HG03280 (cell line): ENCODE measurements around the gene NCOA1.
"Not testable (repeated sequence)": the region's sequence is repeated elsewhere in the genome, so short reads cannot be mapped to it uniquely, and the experiment has no call there.

Experiments used
- ATAC-seq: cut with Tn5 transposase; IDR thresholded peaks from one replicate; pipeline ENCODE4 v1.9.1; 2021; ENCODE audit warnings: mild to moderate bottlenecking, moderate library complexity; ENCODE audit not compliant: unreplicated experiment

NCOA1 gene

GRCh38 chr2:24771764-24772586 is 280.9 kb downstream of the NCOA1 start:
- no peak for ATAC-seq

- ATAC-seq, result no peak
These were observed 283.3 kb downstream of the NCOA1 start for GRCh38 chr2:24774373-24774772.

DNA sequence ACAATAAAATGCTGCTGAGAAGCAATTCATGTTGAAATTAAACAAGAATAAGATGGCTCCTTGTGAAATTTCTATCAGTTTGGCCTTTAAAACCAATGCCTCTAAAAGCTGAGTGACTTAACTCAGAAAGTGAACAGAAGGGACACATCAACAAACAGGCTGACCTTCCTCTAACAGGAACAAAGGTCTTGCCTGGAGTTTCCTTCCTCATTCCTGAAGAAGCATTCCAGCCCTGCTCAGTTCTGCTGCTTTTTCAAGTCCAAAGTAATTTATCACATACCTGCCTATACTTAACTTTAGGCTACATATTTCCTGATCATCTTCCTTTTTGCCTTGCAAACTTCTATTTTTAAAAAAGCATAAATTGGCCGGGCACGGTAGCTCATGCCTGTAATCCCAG is 288.1 kb downstream of the NCOA1 start:
- no peak for ATAC-seq

DNA sequence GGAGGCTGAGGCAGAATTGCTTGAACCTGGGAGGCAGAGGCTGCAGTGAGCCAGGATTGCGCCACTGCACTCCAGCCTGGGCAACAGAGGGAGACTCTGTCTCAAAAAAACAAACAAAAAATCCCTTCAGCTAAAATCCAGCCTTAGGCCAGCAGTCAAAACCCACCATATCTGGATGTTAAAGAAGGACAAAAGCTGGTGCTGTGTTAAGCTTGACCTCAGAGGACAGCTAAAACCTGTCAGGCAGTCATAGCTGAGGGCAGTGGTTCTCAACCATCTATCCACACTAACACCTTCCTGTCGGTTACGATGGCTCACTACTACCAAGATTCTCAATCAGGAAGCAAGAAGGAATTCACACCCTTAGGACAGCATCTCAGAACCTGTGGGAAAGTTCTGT is 292.6 kb downstream of the NCOA1 start:
- ATAC-seq, result no peak

DNA sequence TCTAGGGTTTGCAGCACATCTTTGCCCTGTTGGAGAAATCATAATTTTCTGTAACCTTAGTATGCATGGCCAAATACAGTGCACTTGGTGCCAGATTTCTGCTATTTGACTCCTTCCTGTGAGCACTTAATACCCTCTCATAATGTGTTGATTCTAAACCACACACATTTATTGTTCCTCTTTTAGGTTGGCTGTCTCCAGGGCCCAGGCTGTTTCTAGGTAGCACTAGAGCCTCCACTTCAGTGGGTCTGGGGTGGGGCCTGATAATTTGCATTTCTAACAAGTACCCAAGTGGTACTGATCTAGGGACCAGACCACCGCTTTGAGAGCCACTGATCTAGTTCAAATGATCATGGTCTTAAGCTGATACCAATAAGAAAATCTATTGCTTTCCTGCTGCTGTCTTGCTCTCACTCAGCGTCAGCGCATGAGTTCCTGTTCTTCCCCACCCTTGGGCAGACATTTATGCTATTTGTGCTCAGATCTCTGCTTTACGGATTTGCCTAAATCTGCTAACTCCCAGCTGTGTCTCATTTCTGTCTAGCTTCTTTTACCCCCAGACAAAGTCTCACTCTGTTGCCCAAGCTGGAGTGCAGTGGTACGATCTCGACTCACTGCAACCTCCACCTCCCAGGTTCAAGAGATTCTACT is 294.7 kb downstream of the NCOA1 start:
- peak; percentile 64 for ATAC-seq

GRCh38 chr2:24787532-24787931 is 296.5 kb downstream of the NCOA1 start:
- ATAC-seq, result no peak

DNA sequence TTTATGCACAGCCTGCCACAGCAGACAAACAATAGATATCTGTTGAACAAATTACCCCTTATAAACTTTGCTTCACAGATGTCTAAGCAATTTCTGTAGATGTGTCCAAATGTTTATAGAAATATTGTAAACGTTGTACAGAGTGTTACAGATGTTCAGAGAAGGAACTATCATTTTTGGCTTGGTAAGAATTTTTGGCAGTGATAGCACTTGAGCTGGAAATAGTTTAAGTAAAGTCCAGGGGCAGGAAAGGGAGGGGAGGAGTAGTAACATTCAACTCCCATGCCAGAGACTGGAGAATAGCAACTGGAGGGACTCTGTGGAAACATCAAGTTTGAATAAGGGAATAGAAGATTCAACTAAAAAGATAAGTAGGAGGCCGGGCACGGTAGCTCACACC is 297.8 kb downstream of the NCOA1 start:
- no peak for ATAC-seq

DNA sequence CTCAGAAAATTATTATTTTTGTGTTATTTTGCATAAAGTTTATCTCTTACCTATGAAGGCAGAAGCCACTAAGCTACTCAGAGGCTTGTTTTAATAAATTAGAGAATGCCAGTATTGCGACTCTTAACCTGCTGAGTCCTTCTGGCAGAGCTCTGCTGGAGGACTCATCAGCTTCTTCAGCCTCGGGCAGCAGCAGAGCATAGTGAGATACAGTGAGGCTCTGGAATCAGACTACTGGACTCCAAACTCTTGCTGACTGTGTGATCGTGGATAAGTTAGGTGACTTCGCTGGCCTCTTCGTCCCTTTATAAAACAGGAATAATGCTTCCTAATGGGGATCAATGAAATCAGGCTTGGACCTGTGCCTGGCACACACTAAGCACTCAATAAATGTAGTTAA is 300.4 kb downstream of the NCOA1 start:
- no peak for ATAC-seq

DNA sequence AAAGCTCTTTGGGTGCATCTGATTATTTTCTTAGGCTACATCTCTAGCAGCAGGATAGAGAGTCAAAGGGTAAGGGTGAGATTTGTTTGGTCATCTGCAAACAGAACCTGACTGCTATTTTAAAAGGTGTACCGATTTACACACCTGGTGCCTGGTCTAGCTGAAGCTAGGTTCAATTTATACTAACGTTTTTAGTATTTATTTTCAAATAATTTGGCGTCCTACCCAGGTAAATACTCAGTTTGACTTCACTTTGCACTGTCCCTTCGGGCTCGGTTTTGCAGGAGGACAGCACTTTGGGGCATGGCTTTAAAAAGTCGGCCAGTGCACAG is 301.5 kb downstream of the NCOA1 start:
- ATAC-seq, result no peak

GRCh38 chr2:24792874-24793760 is 302.1 kb downstream of the NCOA1 start, which contains the start of the genes CENPO and PTRHD1:
Gene CENPO (plus strand): TSS chr2:24793425. CDS start chr2:24793920, 495 bp downstream.
Gene PTRHD1 (minus strand): TSS chr2:24793391. CDS start chr2:24793377, 14 bp downstream.
- peak; percentile 95 for ATAC-seq

DNA sequence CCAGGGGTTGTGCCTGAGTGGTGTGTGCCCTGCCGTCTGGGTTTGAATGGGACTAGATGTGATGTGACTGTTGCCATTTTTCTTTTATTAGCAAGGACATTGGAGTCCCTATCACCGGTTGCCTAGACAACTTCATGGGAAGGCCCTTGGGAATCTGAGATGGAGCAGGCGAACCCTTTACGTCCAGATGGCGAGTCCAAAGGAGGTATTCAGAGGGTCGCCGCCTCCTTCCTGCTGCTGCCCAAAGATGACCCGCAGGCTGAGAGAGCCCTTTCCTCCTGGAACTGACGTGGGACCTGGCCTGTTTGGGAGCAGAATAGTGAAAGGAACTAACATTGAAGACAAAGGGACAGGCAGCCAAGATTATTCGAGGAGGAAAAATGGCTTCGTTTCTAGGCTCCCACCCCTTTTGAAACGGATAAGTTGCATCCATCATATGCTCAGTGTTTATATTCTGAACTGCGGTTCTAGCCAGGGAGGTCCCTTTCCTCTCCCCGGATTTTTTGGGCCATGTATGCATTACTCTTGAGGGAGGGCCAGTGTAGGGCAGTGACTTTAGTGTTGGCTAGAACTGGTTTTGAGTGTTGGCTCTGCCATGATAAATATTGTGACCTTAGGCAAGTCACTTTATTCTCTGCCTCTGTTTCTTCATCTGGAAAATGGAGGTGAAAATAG is 302.8 kb downstream of the NCOA1 start:
- no peak for ATAC-seq

DNA sequence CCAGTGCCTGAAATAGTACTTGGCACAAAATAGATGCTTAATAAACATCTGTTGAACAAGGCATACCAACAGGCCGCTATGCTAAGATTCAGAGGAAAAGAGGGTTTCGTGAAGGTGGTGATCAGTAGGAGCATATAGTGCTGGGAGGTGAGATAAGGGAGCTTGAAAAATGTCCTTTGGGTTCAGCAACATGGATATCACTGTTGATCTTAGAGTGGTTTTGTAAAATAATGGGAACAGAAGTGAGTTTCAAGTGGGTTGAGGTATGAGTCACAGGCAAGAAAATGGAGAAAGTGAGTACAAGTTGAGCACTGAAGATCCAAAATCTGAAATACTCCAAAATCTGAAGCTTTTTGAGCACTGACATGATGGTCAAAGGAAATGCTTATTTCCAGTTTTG is 306.6 kb downstream of the NCOA1 start:
- ATAC-seq, result no peak

DNA sequence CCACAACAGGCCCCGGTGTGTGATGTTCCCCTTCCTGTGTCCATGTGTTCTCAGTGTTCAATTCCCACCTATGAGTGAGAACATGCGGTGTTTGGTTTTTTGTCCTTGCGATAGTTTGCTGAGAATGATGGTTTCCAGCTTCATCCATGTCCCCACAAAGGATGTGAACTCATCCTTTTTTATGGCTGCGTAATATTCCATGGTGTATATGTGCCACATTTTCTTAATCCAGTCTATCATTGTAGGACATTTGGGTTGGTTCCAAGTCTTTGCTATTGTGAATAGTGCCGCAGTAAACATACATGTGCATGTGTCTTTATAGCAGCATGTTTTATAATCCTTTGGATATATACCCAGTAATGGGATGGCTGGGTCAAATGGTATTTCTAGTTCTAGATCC is 309.4 kb downstream of the NCOA1 start:
- not testable (repeated sequence) for ATAC-seq

GRCh38 chr2:24805811-24806660 is 315.0 kb downstream of the NCOA1 start:
- not testable (repeated sequence) for ATAC-seq

- ATAC-seq, result no peak
These were observed 315.6 kb downstream of the NCOA1 start for GRCh38 chr2:24806661-24807036.

GRCh38 chr2:24809316-24810007 is 318.4 kb downstream of the NCOA1 start:
- ATAC-seq, result no peak

GRCh38 chr2:24813691-24814137 is 322.7 kb downstream of the NCOA1 start:
- no peak for ATAC-seq

DNA sequence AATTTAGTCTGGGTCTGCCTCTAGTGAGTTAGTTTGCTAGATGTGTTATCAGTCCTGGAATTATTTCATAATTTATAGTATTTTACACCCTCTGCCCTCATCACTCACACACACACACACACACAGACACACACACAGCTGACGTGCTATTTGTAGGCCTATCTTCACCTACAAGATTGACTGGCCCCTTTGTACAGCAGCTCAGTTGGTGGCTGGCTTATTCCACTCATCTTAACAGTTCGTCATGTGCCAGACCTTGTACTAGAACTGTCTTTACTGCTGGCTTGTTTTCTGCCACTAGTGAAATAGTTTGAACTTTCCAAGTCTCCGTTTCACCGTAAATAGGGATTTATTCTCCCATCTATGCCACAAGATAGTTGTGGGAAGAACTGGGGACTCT is 323.5 kb downstream of the NCOA1 start:
- ATAC-seq, result no peak

GRCh38 chr2:24815171-24815570 is 324.1 kb downstream of the NCOA1 start:
- no peak for ATAC-seq
